ENCODE results near the gene RPRD1B. TPM values are rescaled to one million over a fixed set of nuclear protein-coding genes. Genes with fewer than 3 reads are reported as not detected.
A peak's percentile ranks its signal among the peaks of the same experiment; 100 is the strongest.

The RPRD1B gene
- polyA plus RNA-seq, 1 of the 3 experiments (the other 2 are of a cell fraction), result 11.8 TPM

DNA sequence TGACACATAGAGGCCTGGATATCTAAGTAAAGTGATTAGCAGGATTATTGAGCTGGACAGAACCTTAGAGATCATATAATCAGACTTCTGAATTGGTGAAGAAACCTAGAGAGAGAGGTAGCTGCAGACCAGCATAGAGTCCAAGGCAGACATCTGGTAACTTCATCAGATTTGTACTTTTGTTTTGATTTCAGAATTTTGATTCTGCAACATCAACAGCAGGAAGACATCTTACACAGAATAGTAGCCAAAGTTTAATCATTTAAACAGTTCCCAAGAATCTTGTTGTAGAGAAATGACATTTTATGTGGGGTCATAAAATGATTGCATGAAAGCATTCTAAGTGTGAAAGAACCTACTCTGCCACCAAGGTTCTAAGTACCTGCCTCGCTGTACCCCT lies 39.4 kb downstream of the RPRD1B start:
- ChIA-PET CTCF (interaction anchor here (0.6 to 9.0 kb wide), 46 partner anchors 8 to 392 kb away, joined by 3 to 126 read pairs (median 6); partner anchors contain the start of genes RPRD1B, TGM2 and TTI1), POLR2A (interaction anchor here (0.6 to 1.3 kb wide), 2 partner anchors 67 to 551 kb away, joined by 3 to 4 read pairs; no protein-coding TSS in a partner anchor)
- Histone ChIP-seq H3K9ac (no peak overlapping the region), H3K4me2 (no peak overlapping the region), H2AFZ (ENCODE audit: low read depth) (no peak overlapping the region), H3K4me1 (ENCODE audit: control insufficient read depth in 1 of 2, insufficient read depth in 2 of 2, low read depth in 1 of 2, low read length in 1 of 2) (peaks cover 14 to 22% of the 10 kb centered on the region in 2 experiments; a peak in 3 of 4 replicates), H3K9me2 (no peaks in the 10 kb centered on the region), H3K36me3 (replicated peaks in 1 of 2; ENCODE audit: control insufficient read depth in 1 of 2, insufficient read depth in 2 of 2, low read length in 1 of 2) (peaks cover 53 to 67% of the 10 kb centered on the region in 2 experiments), H3K9me3 (no peaks in the 10 kb centered on the region), H3K27ac (ENCODE audit: low read depth in 2 of 2, low read length in 1 of 2) (peak overlapping the region; percentile 36 to 78), H3K27me3 (ENCODE audit: insufficient read depth) (no peaks in the 10 kb centered on the region), H4K20me1 (ENCODE audit: insufficient read depth) (no peaks in the 10 kb centered on the region), H3K4me3 (ENCODE audit: low read depth in 2 of 2, low read length in 1 of 2) (no peak overlapping the region), H3K79me2 (ENCODE audit: insufficient read depth) (no peaks in the 10 kb centered on the region; the same call in 1 of the 2 replicates), H3F3A (replicated peaks; ENCODE audit: insufficient read depth) (peaks cover 13% of the 10 kb centered on the region)
- no peak for DNase-seq
- TF ChIP-seq, protein P1, sequence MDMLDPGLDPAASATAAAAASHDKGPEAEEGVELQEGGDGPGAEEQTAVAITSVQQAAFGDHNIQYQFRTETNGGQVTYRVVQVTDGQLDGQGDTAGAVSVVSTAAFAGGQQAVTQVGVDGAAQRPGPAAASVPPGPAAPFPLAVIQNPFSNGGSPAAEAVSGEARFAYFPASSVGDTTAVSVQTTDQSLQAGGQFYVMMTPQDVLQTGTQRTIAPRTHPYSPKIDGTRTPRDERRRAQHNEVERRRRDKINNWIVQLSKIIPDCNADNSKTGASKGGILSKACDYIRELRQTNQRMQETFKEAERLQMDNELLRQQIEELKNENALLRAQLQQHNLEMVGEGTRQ (IDR thresholded peaks at IDR 0.05; ENCODE audit: borderline replicate concordance, low read depth, low read length), result no peak
- TF ChIP-seq, protein P2, sequence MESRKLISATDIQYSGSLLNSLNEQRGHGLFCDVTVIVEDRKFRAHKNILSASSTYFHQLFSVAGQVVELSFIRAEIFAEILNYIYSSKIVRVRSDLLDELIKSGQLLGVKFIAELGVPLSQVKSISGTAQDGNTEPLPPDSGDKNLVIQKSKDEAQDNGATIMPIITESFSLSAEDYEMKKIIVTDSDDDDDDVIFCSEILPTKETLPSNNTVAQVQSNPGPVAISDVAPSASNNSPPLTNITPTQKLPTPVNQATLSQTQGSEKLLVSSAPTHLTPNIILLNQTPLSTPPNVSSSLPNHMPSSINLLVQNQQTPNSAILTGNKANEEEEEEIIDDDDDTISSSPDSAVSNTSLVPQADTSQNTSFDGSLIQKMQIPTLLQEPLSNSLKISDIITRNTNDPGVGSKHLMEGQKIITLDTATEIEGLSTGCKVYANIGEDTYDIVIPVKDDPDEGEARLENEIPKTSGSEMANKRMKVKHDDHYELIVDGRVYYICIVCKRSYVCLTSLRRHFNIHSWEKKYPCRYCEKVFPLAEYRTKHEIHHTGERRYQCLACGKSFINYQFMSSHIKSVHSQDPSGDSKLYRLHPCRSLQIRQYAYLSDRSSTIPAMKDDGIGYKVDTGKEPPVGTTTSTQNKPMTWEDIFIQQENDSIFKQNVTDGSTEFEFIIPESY (IDR thresholded peaks at IDR 0.05; ENCODE audit: borderline replicate concordance, low read depth), result no peak
- TF ChIP-seq TCF12 (IDR thresholded peaks at IDR 0.05), result no peak
- TF ChIP-seq RFX5 (IDR thresholded peaks at IDR 0.05; ENCODE audit: low read length), result no peak
- 92% methylated on average over 1 of the region's 1 CpG for WGBS (ENCODE audit: low lambda C conversion rate)

DNA sequence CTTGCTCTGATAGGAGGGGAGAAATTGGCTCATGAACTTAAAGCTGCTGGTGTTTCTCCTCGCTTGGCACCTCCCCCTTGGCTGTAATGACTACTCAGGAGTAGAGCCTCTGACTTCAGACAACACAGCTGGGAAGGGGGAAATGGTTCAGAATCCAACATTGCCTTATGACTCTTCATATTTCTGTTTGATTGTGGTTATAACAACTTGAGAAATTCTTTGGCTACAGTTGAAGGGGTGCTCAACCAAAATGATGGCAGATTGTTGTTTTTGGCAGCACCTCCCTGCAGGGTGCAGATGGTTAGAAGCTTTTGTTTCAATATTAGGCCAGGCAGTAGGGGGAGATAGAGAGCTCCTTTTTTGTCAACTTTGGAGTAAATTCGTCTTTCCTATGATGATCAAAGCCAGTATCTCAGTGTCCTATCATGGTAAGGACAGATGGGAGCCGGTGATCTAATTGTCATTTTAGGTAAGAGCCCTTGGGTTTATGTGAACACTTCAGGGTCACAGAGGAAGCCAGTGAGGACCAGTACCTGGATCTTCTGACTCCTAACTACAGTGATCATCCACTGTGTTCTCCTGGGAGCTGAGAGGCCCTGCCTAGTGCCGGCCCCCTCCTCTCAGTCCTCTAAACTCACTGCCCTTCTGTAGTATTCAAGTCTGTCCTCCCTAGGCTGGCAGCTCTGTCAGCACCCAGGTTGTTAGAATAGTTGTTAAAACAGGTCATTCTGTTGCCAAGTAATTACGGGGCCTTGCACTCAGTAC lies 39.9 kb downstream of the RPRD1B start:
- Histone ChIP-seq H3K27me3 (ENCODE audit: insufficient read depth) (no peaks in the 10 kb centered on the region), H3F3A (replicated peaks; ENCODE audit: insufficient read depth) (peaks cover 13% of the 10 kb centered on the region), H3K27ac (ENCODE audit: low read depth in 2 of 2, low read length in 1 of 2) (peak overlapping the region; percentile 36 to 78), H4K20me1 (ENCODE audit: insufficient read depth) (no peaks in the 10 kb centered on the region), H3K79me2 (ENCODE audit: insufficient read depth) (no peaks in the 10 kb centered on the region; the same call in 1 of the 2 replicates), H3K36me3 (replicated peaks in 1 of 2; ENCODE audit: control insufficient read depth in 1 of 2, insufficient read depth in 2 of 2, low read length in 1 of 2) (peaks cover 50 to 61% of the 10 kb centered on the region in 2 experiments), H3K4me3 (ENCODE audit: low read depth in 2 of 2, low read length in 1 of 2) (no peak overlapping the region; a peak in 1 of 4 replicates), H3K9me2 (no peaks in the 10 kb centered on the region), H3K9ac (no peak overlapping the region), H3K4me2 (no peak overlapping the region), H3K9me3 (no peaks in the 10 kb centered on the region), H3K4me1 (ENCODE audit: control insufficient read depth in 1 of 2, insufficient read depth in 2 of 2, low read depth in 1 of 2, low read length in 1 of 2) (peaks cover 10 to 22% of the 10 kb centered on the region in 2 experiments; a peak in 3 of 4 replicates), H2AFZ (ENCODE audit: low read depth) (no peak overlapping the region)
- DNase-seq, result peak; percentile 52
- 56% methylated on average over 5 of the region's 5 CpGs for WGBS (ENCODE audit: low lambda C conversion rate)
- CTCF ChIA-PET, result interaction anchor here (0.6 to 9.0 kb wide), 47 partner anchors 8 to 392 kb away, joined by 3 to 126 read pairs (median 5); partner anchors contain the start of genes RPRD1B, TGM2 and TTI1
- POLR2A ChIA-PET, result interaction anchor here (0.6 to 1.3 kb wide), 3 partner anchors 32 to 552 kb away, joined by 3 to 4 read pairs (median 3); no protein-coding TSS in a partner anchor
- TF ChIP-seq JUND (IDR thresholded peaks at IDR 0.05) (0 out of 2 replicates have a peak, but pooled peaks have one; percentile 22), POLR2AphosphoS5 (IDR thresholded peaks at IDR 0.05; ENCODE audit: low read depth, low read length) (peak; percentile 19; the same call in 1 of the 2 replicates), PBX3 (IDR thresholded peaks at IDR 0.05) (peak; percentile 42), REST (IDR thresholded peaks at IDR 0.05; ENCODE audit: low read depth, low read length) (no peak)
- TF ChIP-seq, protein P2 (IDR thresholded peaks at IDR 0.05; ENCODE audit: borderline replicate concordance, low read depth), result no peak
- TF ChIP-seq, protein P3, sequence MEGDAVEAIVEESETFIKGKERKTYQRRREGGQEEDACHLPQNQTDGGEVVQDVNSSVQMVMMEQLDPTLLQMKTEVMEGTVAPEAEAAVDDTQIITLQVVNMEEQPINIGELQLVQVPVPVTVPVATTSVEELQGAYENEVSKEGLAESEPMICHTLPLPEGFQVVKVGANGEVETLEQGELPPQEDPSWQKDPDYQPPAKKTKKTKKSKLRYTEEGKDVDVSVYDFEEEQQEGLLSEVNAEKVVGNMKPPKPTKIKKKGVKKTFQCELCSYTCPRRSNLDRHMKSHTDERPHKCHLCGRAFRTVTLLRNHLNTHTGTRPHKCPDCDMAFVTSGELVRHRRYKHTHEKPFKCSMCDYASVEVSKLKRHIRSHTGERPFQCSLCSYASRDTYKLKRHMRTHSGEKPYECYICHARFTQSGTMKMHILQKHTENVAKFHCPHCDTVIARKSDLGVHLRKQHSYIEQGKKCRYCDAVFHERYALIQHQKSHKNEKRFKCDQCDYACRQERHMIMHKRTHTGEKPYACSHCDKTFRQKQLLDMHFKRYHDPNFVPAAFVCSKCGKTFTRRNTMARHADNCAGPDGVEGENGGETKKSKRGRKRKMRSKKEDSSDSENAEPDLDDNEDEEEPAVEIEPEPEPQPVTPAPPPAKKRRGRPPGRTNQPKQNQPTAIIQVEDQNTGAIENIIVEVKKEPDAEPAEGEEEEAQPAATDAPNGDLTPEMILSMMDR (IDR thresholded peaks at IDR 0.05), result peak; percentile 81
- TF ChIP-seq, protein P4, sequence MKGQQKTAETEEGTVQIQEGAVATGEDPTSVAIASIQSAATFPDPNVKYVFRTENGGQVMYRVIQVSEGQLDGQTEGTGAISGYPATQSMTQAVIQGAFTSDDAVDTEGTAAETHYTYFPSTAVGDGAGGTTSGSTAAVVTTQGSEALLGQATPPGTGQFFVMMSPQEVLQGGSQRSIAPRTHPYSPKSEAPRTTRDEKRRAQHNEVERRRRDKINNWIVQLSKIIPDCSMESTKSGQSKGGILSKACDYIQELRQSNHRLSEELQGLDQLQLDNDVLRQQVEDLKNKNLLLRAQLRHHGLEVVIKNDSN (IDR thresholded peaks at IDR 0.05; ENCODE audit: borderline replicate concordance, low read depth), result no peak
